Measurements from ENCODE around the gene EEF2. TPM values are rescaled to one million over a fixed set of nuclear protein-coding genes. Genes with fewer than 3 reads are reported as not detected.
A peak's percentile ranks its signal among the peaks of the same experiment; 100 is the strongest.

Gene EEF2
- total and polyA plus RNA-seq, 2 of the 4 experiments (the other 2 are of a cell fraction) = 1,505 to 2,161 TPM

GRCh38 chr19:3968556-3969434 is 16.5 kb downstream of the EEF2 start:
- Histone ChIP-seq H3K9me1 (ENCODE audit: insufficient read depth, low read length) (0 out of 2 replicates have a peak, but pooled peaks cover 16% of the 10 kb centered on the region), H2BK15ac (ENCODE audit: low read depth, low read length) (peak overlapping the region; percentile 98; the same call in 2 of the 3 replicates), H3K36me3 (ENCODE audit: control insufficient read depth, insufficient read depth, low read length) (peaks cover 47% of the 10 kb centered on the region), H4K91ac (ENCODE audit: insufficient read depth, low read depth, low read length) (peak overlapping the region; percentile 98), H4K8ac (ENCODE audit: low read depth in 2 of 2, low read length in 2 of 2) (peak overlapping the region; percentile 75 to 84), H2AK5ac (ENCODE audit: low read depth, low read length) (peak overlapping the region; percentile 99), H4K5ac (ENCODE audit: low read depth, low read length) (peak overlapping the region; percentile 77; the same call in 1 of the 2 replicates), H2AFZ (replicated peaks; ENCODE audit: low read length, poor library complexity) (peak overlapping the region; percentile 40), H2BK5ac (ENCODE audit: low read depth, low read length, poor library complexity, severe bottlenecking) (peak overlapping the region; percentile 98), H2AK9ac (replicated peaks; ENCODE audit: low read depth, low read length, poor library complexity) (peak overlapping the region; percentile 80), H3K27me3 (ENCODE audit: control insufficient read depth, insufficient read depth, low read length) (no peaks in the 10 kb centered on the region), H3K9me3 (ENCODE audit: control insufficient read depth, insufficient read depth, low read length) (no peaks in the 10 kb centered on the region), H3K56ac (ENCODE audit: extremely low read depth, insufficient read depth, low read length) (peak overlapping the region; percentile 97), H3K27ac (ENCODE audit: insufficient read depth, low read length) (peak overlapping the region; percentile 99), H3K4ac (ENCODE audit: low read depth, low read length) (peak overlapping the region; percentile 98), H3K4me3 (ENCODE audit: insufficient read depth, low read depth, low read length) (peak overlapping the region; percentile 81; the same call in 1 of the 2 replicates), H3K79me1 (ENCODE audit: low read depth in 1 of 2, low read length in 2 of 2) (peaks cover 5 to 51% of the 10 kb centered on the region in 2 experiments; a peak in 2 of 4 replicates), H3K23ac (ENCODE audit: low read depth, low read length) (peak overlapping the region; percentile 99), H3K14ac (replicated peaks; ENCODE audit: low read depth, low read length) (peak overlapping the region; percentile 100), H4K20me1 (ENCODE audit: insufficient read depth, low read length) (peaks cover 84% of the 10 kb centered on the region), H3K4me1 (ENCODE audit: control insufficient read depth, insufficient read depth, low read length) (peaks cover 9% of the 10 kb centered on the region), H2BK120ac (ENCODE audit: low read depth, low read length) (peak overlapping the region; percentile 90), H3K9ac (ENCODE audit: low read depth, low read length) (peak overlapping the region; percentile 100), H3K18ac (ENCODE audit: low read depth, low read length) (peak overlapping the region; percentile 93), H2BK20ac (ENCODE audit: low read depth, low read length) (peak overlapping the region; percentile 47), H3K4me2 (ENCODE audit: low read depth, low read length) (peak overlapping the region; percentile 98)
- ATAC-seq (ENCODE audit: low read depth) (peak; percentile 75), DNase-seq (peak; percentile 100)
- CTCF ChIA-PET = interaction anchor here (1.1 to 2.2 kb wide), 2 partner anchors 17 to 19 kb away, joined by 5 to 8 read pairs; partner anchors contain the start of gene EEF2
- no TSS peak for BruUV-seq (replicated peaks)
- intact Hi-C loops (cut with micrococcal nuclease) = loop anchor here (5.0 kb wide), 1 partner anchor 301 kb away; no protein-coding TSS in a partner anchor
- POLR2A ChIA-PET (ENCODE audit: unreplicated experiment) = interaction anchor here (0.6 to 1.0 kb wide), 4 partner anchors 12 to 173 kb away, joined by 3 to 6 read pairs (median 3); partner anchors contain the start of gene EEF2
- in situ Hi-C loops (cut with MboI; ENCODE audit: low sequenced_read_pairs) = no loop called here
- WGBS, 2 experiments (ENCODE audit: extremely low coverage in 2 of 2, insufficient read length in 1 of 2) = 0% methylated on average over 1 of the region's 9 CpGs; no CpG with 5 or more reads in 1 of the 2 experiments
- dilution Hi-C loops (cut with HindIII; ENCODE audit: low sequenced_read_pairs, unreplicated experiment) = no loop called here
- TF ChIP-seq MAFK (IDR thresholded peaks at IDR 0.05; ENCODE audit: low read depth, low read length) (peak; percentile 51), CHD1 (IDR thresholded peaks at IDR 0.05; ENCODE audit: low read depth, low read length) (0 out of 2 replicates have a peak, but pooled peaks have one; percentile 79), MXI1 (IDR thresholded peaks at IDR 0.05; ENCODE audit: borderline replicate concordance, low read depth, low read length) (peak; percentile 92), FOS (IDR thresholded peaks at IDR 0.05; ENCODE audit: low read depth, low read length) (peak; percentile 84), NFE2L2 (IDR thresholded peaks at IDR 0.05; ENCODE audit: low read depth, low read length) (no peak), POLR2A (IDR thresholded peaks at IDR 0.05; ENCODE audit: low read depth, low read length) (peak; percentile 54), RCOR1 (IDR thresholded peaks at IDR 0.05; ENCODE audit: insufficient replicate concordance, low read length) (peak; percentile 18), MAZ (IDR thresholded peaks at IDR 0.05; ENCODE audit: borderline replicate concordance, low read depth, low read length) (peak; percentile 75), USF2 (IDR thresholded peaks at IDR 0.05; ENCODE audit: low read depth, low read length) (0 out of 2 replicates have a peak, but pooled peaks have one; percentile 6), RFX5 (IDR thresholded peaks at IDR 0.05; ENCODE audit: low read depth, low read length) (peak; percentile 22; the same call in 1 of the 2 replicates), CEBPB (IDR thresholded peaks at IDR 0.05; ENCODE audit: low read depth, low read length) (no peak; the same call in 1 of the 2 replicates), ELK1 (IDR thresholded peaks at IDR 0.05; ENCODE audit: borderline replicate concordance, low read depth, low read length) (no peak), BHLHE40 (IDR thresholded peaks at IDR 0.05; ENCODE audit: low read depth, low read length) (0 out of 2 replicates have a peak, but pooled peaks have one; percentile 37)
